ENCODE results near the gene ANAPC15. TPM values are rescaled to one million over a fixed set of nuclear protein-coding genes. Genes with fewer than 3 reads are reported as not detected.
A peak's percentile ranks its signal among the peaks of the same experiment; 100 is the strongest.

Gene ANAPC15
- total RNA-seq, 1 donor = 30.2 TPM

DNA sequence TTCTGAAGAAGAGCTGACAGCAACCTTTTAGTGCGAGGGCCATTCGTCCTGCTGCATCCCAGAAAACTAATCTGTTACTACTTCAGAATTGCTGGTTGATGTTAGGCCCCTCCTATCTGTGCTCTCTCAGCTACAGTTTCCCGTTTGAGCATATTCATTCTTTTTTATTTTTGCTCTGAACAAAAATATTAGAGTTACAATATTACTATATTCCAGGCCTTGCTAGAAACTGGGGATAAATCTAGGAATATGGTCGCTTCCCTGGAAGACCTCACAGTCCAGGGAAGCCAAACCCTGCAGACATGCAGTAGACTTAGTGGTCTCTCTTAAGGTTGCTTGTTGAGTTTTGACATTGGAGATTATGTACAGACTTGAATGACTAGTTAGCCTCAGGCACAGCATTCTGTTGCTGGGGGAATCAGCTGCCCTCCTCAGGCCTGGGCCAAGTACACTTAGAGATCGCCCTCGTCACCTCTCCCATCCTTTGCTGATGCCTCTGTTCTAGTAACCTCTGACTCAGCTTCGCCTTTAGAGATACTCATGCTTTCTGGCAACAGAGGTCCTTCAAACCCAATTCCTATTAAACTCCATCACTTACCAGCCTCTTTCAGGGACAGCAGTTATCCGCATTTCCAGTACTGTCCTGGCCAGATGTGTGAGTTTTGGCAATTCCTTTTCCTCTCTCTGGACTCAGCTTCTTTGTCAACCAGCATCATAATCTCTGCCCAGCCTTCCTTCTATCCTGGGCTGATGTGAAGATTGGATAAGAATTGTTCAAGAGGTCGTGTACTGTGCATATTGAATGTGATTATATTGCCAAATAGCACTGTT, 698 bp upstream of the ANAPC15 start:
- H3K4me1 ChIP-seq (ENCODE audit: insufficient read depth, low read length) = peaks cover 30% of the 10 kb centered on the region
- H3K9me3 ChIP-seq (ENCODE audit: low read depth, low read length) = no peaks in the 10 kb centered on the region

GRCh38 chr11:72111300-72112142, 974 bp downstream of the ANAPC15 start:
- peaks cover 27% of the 10 kb centered on the region for H3K4me1 ChIP-seq (ENCODE audit: insufficient read depth, low read length)
- no peaks in the 10 kb centered on the region for H3K9me3 ChIP-seq (ENCODE audit: low read depth, low read length)
- peak overlapping the region; percentile 61 for H3K4me3 ChIP-seq (ENCODE audit: low read length)
- no peaks in the 10 kb centered on the region for H3K27me3 ChIP-seq (ENCODE audit: insufficient read depth, low read length)

More for the DNA sequence above, 698 bp upstream of the ANAPC15 start:
- peak overlapping the region; percentile 61 for H3K4me3 ChIP-seq (ENCODE audit: low read length)
- H3K27me3 ChIP-seq (ENCODE audit: insufficient read depth, low read length) = no peaks in the 10 kb centered on the region

GRCh38 chr11:72105888-72106287, 6.6 kb downstream of the ANAPC15 start, which contains the start of gene TOMT:
TOMT (plus strand) TSS chr11:72105924; CDS start chr11:72105952, 28 bp downstream.
- Histone ChIP-seq H3K4me3 (ENCODE audit: low read length) (no peak within 1 kb of the TSS), H3K4me1 (ENCODE audit: insufficient read depth, low read length) (peaks cover 28% of the 10 kb centered on the region), H3K9me3 (ENCODE audit: low read depth, low read length) (no peaks in the 10 kb centered on the region), H3K27me3 (ENCODE audit: insufficient read depth, low read length) (no peaks in the 10 kb centered on the region)

DNA sequence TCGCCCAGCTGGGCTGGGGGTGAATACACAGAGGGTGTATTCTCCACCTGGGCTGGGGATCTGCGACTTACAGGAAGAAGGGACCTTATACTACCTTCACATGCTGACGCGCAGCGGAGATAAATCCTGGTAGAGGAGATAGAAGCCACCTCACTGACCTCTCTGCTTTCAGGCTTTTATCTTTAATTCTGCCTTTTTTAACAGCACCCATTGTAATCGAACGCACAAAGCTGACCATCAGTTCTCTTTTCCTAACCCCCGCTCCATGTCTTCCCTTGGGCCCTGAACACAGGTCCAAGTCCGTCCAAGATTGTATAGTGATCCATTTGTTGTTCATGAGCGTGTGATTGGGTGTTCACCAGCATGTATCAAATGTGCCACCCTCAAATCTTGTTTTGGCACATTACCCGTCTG, 8.7 kb downstream of the ANAPC15 start:
- Histone ChIP-seq H3K4me3 (ENCODE audit: low read length) (peak overlapping the region; percentile 74), H3K9me3 (ENCODE audit: low read depth, low read length) (no peaks in the 10 kb centered on the region), H3K4me1 (ENCODE audit: insufficient read depth, low read length) (peaks cover 48% of the 10 kb centered on the region), H3K27me3 (ENCODE audit: insufficient read depth, low read length) (no peaks in the 10 kb centered on the region)

- no peaks in the 10 kb centered on the region for H3K9me3 ChIP-seq (ENCODE audit: low read depth, low read length)
- H3K4me1 ChIP-seq (ENCODE audit: insufficient read depth, low read length) = peaks cover 48% of the 10 kb centered on the region
- H3K27me3 ChIP-seq (ENCODE audit: insufficient read depth, low read length) = no peaks in the 10 kb centered on the region
- H3K4me3 ChIP-seq (ENCODE audit: low read length) = peak within 1 kb of the TSS; percentile 74
Observed at GRCh38 chr11:72102946-72103753, 9.3 kb downstream of the ANAPC15 start, which contains the start of gene LAMTOR1. LAMTOR1 (minus strand) TSS chr11:72103297; CDS start chr11:72103224, 73 bp downstream.

- Histone ChIP-seq H3K27me3 (ENCODE audit: insufficient read depth, low read length) (no peaks in the 10 kb centered on the region), H3K4me3 (ENCODE audit: low read length) (peak overlapping the region; percentile 74), H3K9me3 (ENCODE audit: low read depth, low read length) (no peaks in the 10 kb centered on the region), H3K4me1 (ENCODE audit: insufficient read depth, low read length) (peaks cover 48% of the 10 kb centered on the region)
Observed at GRCh38 chr11:72102631-72102945, 9.9 kb downstream of the ANAPC15 start.

DNA sequence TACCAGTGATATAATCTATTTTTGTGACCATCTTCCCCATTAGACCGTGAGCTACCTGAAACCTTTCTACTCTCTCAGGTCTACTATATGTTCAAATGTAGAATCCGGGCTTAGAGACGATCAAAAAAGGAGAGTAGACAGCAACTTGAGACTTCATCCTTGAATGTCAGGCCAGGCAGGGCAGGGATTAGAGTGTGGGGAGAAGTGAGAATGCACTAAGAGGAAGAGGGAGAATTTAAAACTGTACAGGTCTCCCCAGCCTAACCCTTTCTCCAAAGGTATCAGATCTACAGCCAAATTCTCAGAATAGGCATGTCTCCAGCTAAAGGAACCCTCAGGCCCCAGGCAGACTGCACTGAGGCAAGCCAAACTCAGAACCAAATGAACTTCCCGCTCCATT, 10.3 kb downstream of the ANAPC15 start:
- Histone ChIP-seq H3K4me3 (ENCODE audit: low read length) (peak overlapping the region; percentile 74), H3K9me3 (ENCODE audit: low read depth, low read length) (no peaks in the 10 kb centered on the region), H3K27me3 (ENCODE audit: insufficient read depth, low read length) (no peaks in the 10 kb centered on the region), H3K4me1 (ENCODE audit: insufficient read depth, low read length) (peaks cover 48% of the 10 kb centered on the region)

DNA sequence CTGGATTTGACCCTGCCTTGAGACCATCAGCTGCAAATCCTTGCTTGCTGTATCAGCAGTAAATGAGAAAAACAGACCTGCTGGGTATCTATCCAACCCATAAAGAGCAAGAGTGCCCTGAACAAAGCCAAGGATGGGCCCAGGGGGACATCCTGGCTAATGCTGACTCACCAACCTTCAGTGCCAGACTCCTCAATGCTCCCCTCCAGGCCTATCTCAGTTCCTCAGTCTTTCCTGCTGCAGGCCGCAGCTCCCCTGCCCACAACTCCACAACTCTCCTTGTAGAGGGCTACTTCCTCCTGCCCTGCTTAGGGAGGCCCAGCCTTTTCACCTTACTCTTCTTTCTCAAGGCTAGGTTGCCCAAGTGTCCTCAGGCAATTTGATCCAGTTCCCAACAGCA, 12.0 kb downstream of the ANAPC15 start:
- Histone ChIP-seq H3K27me3 (ENCODE audit: insufficient read depth, low read length) (no peaks in the 10 kb centered on the region), H3K9me3 (ENCODE audit: low read depth, low read length) (no peaks in the 10 kb centered on the region), H3K4me1 (ENCODE audit: insufficient read depth, low read length) (peaks cover 48% of the 10 kb centered on the region), H3K4me3 (ENCODE audit: low read length) (no peak overlapping the region)

DNA sequence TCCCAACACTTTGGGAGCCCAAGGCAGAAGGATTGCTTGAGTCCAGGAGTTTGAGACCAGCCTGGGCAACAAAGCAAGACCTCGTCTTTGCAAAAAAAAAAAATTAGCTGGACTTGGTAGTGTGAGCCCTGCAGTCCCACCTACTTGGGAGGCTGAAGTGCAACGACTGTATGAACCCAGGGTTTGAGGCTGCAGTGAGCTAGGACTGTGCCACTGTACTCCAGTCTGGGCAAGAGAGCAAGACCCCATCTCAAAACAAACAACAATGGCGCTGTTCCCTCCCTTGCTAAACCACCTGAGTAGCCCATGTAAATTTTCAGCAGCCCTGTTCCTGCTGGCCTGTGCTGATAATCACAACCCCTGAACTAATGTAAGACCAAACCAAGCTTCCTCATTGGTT, 12.5 kb downstream of the ANAPC15 start:
- Histone ChIP-seq H3K27me3 (ENCODE audit: insufficient read depth, low read length) (no peaks in the 10 kb centered on the region), H3K4me1 (ENCODE audit: insufficient read depth, low read length) (peaks cover 48% of the 10 kb centered on the region), H3K4me3 (ENCODE audit: low read length) (no peak overlapping the region), H3K9me3 (ENCODE audit: low read depth, low read length) (no peaks in the 10 kb centered on the region)

GRCh38 chr11:72098741-72099140, 13.8 kb downstream of the ANAPC15 start:
- no peak overlapping the region for H3K4me3 ChIP-seq (ENCODE audit: low read length)
- H3K4me1 ChIP-seq (ENCODE audit: insufficient read depth, low read length) = peaks cover 43% of the 10 kb centered on the region
- no peaks in the 10 kb centered on the region for H3K27me3 ChIP-seq (ENCODE audit: insufficient read depth, low read length)
- no peaks in the 10 kb centered on the region for H3K9me3 ChIP-seq (ENCODE audit: low read depth, low read length)

DNA sequence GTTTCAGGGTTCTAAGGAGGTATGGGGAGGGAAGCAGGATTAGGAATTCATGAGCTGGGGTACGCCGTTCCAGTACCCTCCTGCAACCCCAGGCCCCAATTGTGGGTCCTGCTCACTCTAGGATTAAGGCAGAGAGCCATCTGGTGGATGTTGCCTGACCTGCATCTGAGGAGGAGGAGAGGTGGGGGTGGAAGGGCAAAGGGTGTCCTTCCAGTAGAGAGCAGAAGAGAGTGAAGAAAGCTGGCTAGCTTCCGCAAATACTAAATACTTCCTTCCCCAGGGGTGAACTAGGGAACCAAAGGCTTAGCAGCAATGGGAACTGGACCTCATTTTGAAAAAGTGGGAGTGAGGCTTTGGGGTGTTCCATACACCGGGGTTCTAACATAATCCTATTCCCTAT, 21.2 kb downstream of the ANAPC15 start:
- H3K4me3 ChIP-seq (ENCODE audit: low read length) = no peak overlapping the region
- peaks cover 22% of the 10 kb centered on the region for H3K4me1 ChIP-seq (ENCODE audit: insufficient read depth, low read length)
- no peaks in the 10 kb centered on the region for H3K9me3 ChIP-seq (ENCODE audit: low read depth, low read length)
- H3K27me3 ChIP-seq (ENCODE audit: insufficient read depth, low read length) = no peaks in the 10 kb centered on the region

DNA sequence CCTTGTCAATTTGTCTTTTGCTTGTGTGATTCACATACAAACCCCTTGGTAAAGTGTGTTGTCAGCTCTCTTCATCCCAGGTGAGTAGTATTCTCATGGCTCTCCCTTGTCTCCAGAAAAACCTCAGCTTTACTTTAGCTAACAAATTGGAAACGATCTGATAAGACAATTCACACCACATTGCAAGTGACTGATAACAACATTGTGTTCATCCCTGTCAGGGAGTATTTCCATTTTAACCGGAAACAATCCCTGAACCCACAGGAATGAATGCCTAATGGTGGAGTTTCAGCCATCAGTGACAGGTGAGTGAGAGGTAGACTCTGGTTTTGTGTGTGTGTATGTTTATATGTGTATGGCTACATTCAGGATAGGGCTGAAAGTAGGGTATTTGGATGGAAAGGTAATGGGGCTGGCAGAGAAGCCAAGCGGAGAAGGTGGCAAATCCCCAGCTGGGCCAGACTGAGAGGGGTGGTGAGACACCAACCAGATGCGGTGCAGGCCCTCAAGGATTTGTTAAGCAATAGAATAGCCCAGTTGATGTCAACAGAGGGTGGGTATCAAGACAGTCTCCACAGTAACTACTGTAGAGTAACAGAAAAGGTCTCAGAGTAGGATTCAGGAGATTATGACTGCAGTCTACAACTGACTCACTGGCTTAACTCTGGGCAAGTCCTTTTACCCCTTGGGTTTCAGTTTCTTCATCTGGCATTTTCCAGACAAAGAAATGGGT, 24.3 kb downstream of the ANAPC15 start:
- no peaks in the 10 kb centered on the region for H3K27me3 ChIP-seq (ENCODE audit: insufficient read depth, low read length)
- no peaks in the 10 kb centered on the region for H3K9me3 ChIP-seq (ENCODE audit: low read depth, low read length)
- peaks cover 22% of the 10 kb centered on the region for H3K4me1 ChIP-seq (ENCODE audit: insufficient read depth, low read length)
- no peak overlapping the region for H3K4me3 ChIP-seq (ENCODE audit: low read length)

- H3K4me3 ChIP-seq (ENCODE audit: low read length) = no peak overlapping the region
- H3K27me3 ChIP-seq (ENCODE audit: insufficient read depth, low read length) = no peaks in the 10 kb centered on the region
- peaks cover 23% of the 10 kb centered on the region for H3K4me1 ChIP-seq (ENCODE audit: insufficient read depth, low read length)
- no peaks in the 10 kb centered on the region for H3K9me3 ChIP-seq (ENCODE audit: low read depth, low read length)
Observed at GRCh38 chr11:72085621-72086351, 26.7 kb downstream of the ANAPC15 start.

DNA sequence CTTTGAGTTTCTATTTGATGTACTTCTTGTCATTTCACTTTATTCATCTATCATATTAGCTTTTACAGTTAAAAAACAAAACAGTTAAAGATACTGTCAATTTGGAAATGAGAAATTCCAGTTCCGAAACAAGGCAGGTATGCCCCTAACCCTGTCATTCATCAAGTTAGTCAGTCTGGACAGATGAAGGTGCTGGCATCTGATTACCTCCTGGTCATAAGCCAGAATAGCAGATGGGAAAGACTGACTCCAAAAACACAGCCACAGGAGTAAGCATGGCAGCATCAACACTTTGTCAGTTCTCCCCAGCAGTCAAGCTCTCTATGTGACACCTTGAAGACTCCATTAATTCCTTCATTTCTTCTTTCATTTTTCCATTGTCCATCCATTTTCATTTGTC, 27.5 kb downstream of the ANAPC15 start:
- H3K4me1 ChIP-seq (ENCODE audit: insufficient read depth, low read length) = peaks cover 20% of the 10 kb centered on the region
- H3K27me3 ChIP-seq (ENCODE audit: insufficient read depth, low read length) = no peaks in the 10 kb centered on the region
- no peak overlapping the region for H3K4me3 ChIP-seq (ENCODE audit: low read length)
- no peaks in the 10 kb centered on the region for H3K9me3 ChIP-seq (ENCODE audit: low read depth, low read length)
